Activated CD8-positive, alpha-beta T cell treated with anti-CD3 and anti-CD28 coated beads for 36 hours (primary cell): ENCODE results near the gene TMSB10. TPM values are rescaled to one million over a fixed set of nuclear protein-coding genes. Genes with fewer than 3 reads are reported as not detected.
A peak's percentile ranks its signal among the peaks of the same experiment; 100 is the strongest.

Experiments used
- ATAC-seq: fragments of 200-7000 bp; cut with Tn5 transposase; one replicate; pipeline ENCODE4 v1.10.0; 2021; ENCODE audit warnings: mild to moderate bottlenecking, moderate library complexity
- CTCF ChIA-PET: fragments of 350-600 bp; sonication (Branson Sonifier 250); formaldehyde crosslinking; loops from one replicate; lab custom pipeline; 2021; ENCODE audit warnings: antibody characterized with exemption; lab: Charles Lee
- POLR2A ChIA-PET: fragments of 350-600 bp; sonication (Branson Sonifier 250); formaldehyde crosslinking; loops from one replicate; lab custom pipeline; 2021; ENCODE audit warnings: antibody characterized with exemption; lab: Charles Lee
- DNase-seq: peaks from one replicate; pipeline ENCODE4 v3.0.0-alpha.2; 2020
- H3K27ac Mint-ChIP-seq: one replicate; pipeline ENCODE4 v1.8.0; 2021; ENCODE audit warnings: mild to moderate bottlenecking, mixed read lengths
- H3K27me3 Mint-ChIP-seq: one replicate; pipeline ENCODE4 v1.8.0; 2021; ENCODE audit warnings: mixed read lengths
- H3K36me3 Mint-ChIP-seq: one replicate; pipeline ENCODE4 v1.8.0; 2021; ENCODE audit warnings: low read depth, mixed read lengths
- H3K4me1 Mint-ChIP-seq: one replicate; pipeline ENCODE4 v1.8.0; 2021; ENCODE audit warnings: low read depth, mixed read lengths
- H3K4me3 Mint-ChIP-seq: one replicate; pipeline ENCODE4 v1.8.0; 2021; ENCODE audit warnings: mild to moderate bottlenecking, moderate library complexity, mixed read lengths
- H3K9me3 Mint-ChIP-seq: one replicate; pipeline ENCODE4 v1.8.0; 2021; ENCODE audit warnings: mixed read lengths
- CTCF ChIP-seq: fragments of 200-600 bp; IDR thresholded peaks from one replicate; pipeline ENCODE4 v1.8.0; 2022; ENCODE audit warnings: antibody characterized with exemption, mild to moderate bottlenecking
- intact Hi-C: fragments of 100-400 bp; cut with micrococcal nuclease; formaldehyde crosslinking; loops from one replicate; pipeline ENCODE4 v1.10.0; 2022
- total RNA-seq, 2 experiments: library from RNA; stranded (reverse); gene quantifications; one replicate each; pipeline ENCODE4 v1.2.3, GENCODE V29; 2021

TMSB10 gene
- total RNA-seq, 2 experiments from 2014 or later, result 2,035 to 2,060 TPM

GRCh38 chr2:84880645-84881521 lies 24.6 kb upstream of the TMSB10 start, which contains the start of gene TRABD2A:
Gene TRABD2A, minus strand, starts transcription at chr2:84881084. Its CDS starts 45 bp downstream, at chr2:84881039.
- Mint-ChIP-seq H3K4me3 (peak within 1 kb of the TSS; percentile 96), H3K27me3 (no peaks in the 10 kb centered on the region), H3K36me3 (peaks cover 28% of the 10 kb centered on the region), H3K9me3 (no peaks in the 10 kb centered on the region), H3K4me1 (peaks cover 60% of the 10 kb centered on the region), H3K27ac (peak within 1 kb of the TSS; percentile 94)
- no peak for TF ChIP-seq CTCF
- ChIA-PET CTCF (interaction anchor here (1.0 to 5.5 kb wide), 14 partner anchors 9 to 397 kb away, joined by 3 to 84 read pairs (median 5); no protein-coding TSS in a partner anchor), POLR2A (interaction anchor here (0.5 to 4.2 kb wide), 22 partner anchors 8 to 879 kb away, joined by 3 to 56 read pairs (median 5); partner anchors contain the start of gene TMSB10)
- DNase-seq, result peak; percentile 86
- intact Hi-C loops, result loop anchor here (2.0 to 5.0 kb wide), 2 partner anchors 34 to 386 kb away; no protein-coding TSS in a partner anchor
- ATAC-seq, result peak; percentile 45

GRCh38 chr2:84881581-84882413 lies 23.7 kb upstream of the TMSB10 start:
- POLR2A ChIA-PET, result interaction anchor here (0.7 to 4.2 kb wide), 13 partner anchors 11 to 111 kb away, joined by 3 to 56 read pairs (median 5); partner anchors contain the start of gene TMSB10
- Mint-ChIP-seq H3K4me1 (peaks cover 56% of the 10 kb centered on the region), H3K27ac (peak overlapping the region; percentile 94), H3K27me3 (no peaks in the 10 kb centered on the region), H3K9me3 (no peaks in the 10 kb centered on the region), H3K4me3 (peak overlapping the region; percentile 96), H3K36me3 (peaks cover 20% of the 10 kb centered on the region)
- DNase-seq, result peak; percentile 95
- peak; percentile 73 for ATAC-seq
- CTCF ChIA-PET, result interaction anchor here (0.6 to 5.5 kb wide), 41 partner anchors 8 to 398 kb away, joined by 3 to 84 read pairs (median 5); partner anchors contain the start of genes DNAH6 and TMSB10
- intact Hi-C loops, result loop anchor here (2.0 to 5.0 kb wide), 3 partner anchors 34 to 387 kb away; no protein-coding TSS in a partner anchor
- peak; percentile 72 for TF ChIP-seq CTCF

- TF ChIP-seq CTCF, result peak; percentile 40
- H3K27ac Mint-ChIP-seq, result peak overlapping the region; percentile 94
- ChIA-PET POLR2A (interaction anchor here (0.7 to 4.2 kb wide), 6 partner anchors 11 to 43 kb away, joined by 3 to 56 read pairs (median 6); partner anchors contain the start of gene TMSB10), CTCF (interaction anchor here (0.6 to 5.5 kb wide), 39 partner anchors 8 to 398 kb away, joined by 3 to 84 read pairs (median 5); partner anchors contain the start of genes DNAH6 and TMSB10)
- H3K36me3 Mint-ChIP-seq, result peaks cover 17% of the 10 kb centered on the region
- ATAC-seq, result peak; percentile 2
- H3K4me3 Mint-ChIP-seq, result peak overlapping the region; percentile 96
- intact Hi-C loops, result loop anchor here (2.0 to 5.0 kb wide), 2 partner anchors 35 to 42 kb away; no protein-coding TSS in a partner anchor
- no peaks in the 10 kb centered on the region for H3K27me3 Mint-ChIP-seq
- no peak for DNase-seq
- peaks cover 56% of the 10 kb centered on the region for H3K4me1 Mint-ChIP-seq
- no peaks in the 10 kb centered on the region for H3K9me3 Mint-ChIP-seq
Measured at GRCh38 chr2:84882414-84882738, 23.1 kb upstream of the TMSB10 start.

- TF ChIP-seq CTCF, result no peak
- DNase-seq (no peak), ATAC-seq (no peak)
- Mint-ChIP-seq H3K4me3 (peak overlapping the region; percentile 96), H3K4me1 (peaks cover 55% of the 10 kb centered on the region), H3K9me3 (no peaks in the 10 kb centered on the region), H3K27me3 (no peaks in the 10 kb centered on the region), H3K36me3 (peaks cover 11% of the 10 kb centered on the region), H3K27ac (peak overlapping the region; percentile 94)
- ChIA-PET CTCF (interaction anchor here (0.6 to 5.5 kb wide), 38 partner anchors 7 to 399 kb away, joined by 3 to 84 read pairs (median 5); partner anchors contain the start of genes DNAH6 and TMSB10), POLR2A (interaction anchor here (0.7 to 4.2 kb wide), 5 partner anchors 12 to 43 kb away, joined by 3 to 56 read pairs (median 6); partner anchors contain the start of gene TMSB10)
- intact Hi-C loops, result loop anchor here (2.0 to 5.0 kb wide), 2 partner anchors 36 to 42 kb away; no protein-coding TSS in a partner anchor
Measured at GRCh38 chr2:84882775-84883550, 22.5 kb upstream of the TMSB10 start.
